GM12875 (cell line): Measurements from ENCODE around the gene LRRC38.

ENCODE experiments used
- H3K4me3 ChIP-seq: one replicate; pipeline ENCODE4 v1.5.1; 2011; ENCODE audit warnings: low read depth, low read length, control low read depth
- TF ChIP-seq, protein P1 (sequence below): IDR thresholded peaks from 2 replicates; pipeline ENCODE4 v1.5.1; 2011; ENCODE audit warnings: low read depth, mild to moderate bottlenecking, control low read depth, inconsistent platforms, low read length, moderate library complexity, borderline replicate concordance; ENCODE audit not compliant: insufficient read depth

Gene LRRC38

DNA sequence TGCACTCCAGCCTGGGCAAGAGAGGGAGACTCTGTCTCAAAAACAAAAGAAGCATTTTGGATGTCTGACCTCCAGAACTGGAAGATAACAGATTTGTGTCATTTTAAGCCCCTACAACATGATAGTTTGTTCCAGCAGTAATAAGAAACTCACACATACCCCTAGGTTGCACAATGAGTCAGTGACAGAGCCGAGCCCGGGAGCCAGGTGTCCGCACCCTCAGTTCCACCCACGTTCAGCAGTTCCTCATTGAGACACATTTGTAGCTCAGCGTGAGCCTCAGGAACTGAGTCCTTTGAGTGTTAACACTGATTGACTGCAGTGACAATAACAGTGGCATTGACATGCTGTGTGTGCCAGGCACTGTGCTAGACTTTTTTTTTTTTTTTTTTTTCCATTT lies 19.8 kb downstream of the LRRC38 start:
- TF ChIP-seq, protein P1, sequence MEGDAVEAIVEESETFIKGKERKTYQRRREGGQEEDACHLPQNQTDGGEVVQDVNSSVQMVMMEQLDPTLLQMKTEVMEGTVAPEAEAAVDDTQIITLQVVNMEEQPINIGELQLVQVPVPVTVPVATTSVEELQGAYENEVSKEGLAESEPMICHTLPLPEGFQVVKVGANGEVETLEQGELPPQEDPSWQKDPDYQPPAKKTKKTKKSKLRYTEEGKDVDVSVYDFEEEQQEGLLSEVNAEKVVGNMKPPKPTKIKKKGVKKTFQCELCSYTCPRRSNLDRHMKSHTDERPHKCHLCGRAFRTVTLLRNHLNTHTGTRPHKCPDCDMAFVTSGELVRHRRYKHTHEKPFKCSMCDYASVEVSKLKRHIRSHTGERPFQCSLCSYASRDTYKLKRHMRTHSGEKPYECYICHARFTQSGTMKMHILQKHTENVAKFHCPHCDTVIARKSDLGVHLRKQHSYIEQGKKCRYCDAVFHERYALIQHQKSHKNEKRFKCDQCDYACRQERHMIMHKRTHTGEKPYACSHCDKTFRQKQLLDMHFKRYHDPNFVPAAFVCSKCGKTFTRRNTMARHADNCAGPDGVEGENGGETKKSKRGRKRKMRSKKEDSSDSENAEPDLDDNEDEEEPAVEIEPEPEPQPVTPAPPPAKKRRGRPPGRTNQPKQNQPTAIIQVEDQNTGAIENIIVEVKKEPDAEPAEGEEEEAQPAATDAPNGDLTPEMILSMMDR, result no peak
- no peak overlapping the region for H3K4me3 ChIP-seq

DNA sequence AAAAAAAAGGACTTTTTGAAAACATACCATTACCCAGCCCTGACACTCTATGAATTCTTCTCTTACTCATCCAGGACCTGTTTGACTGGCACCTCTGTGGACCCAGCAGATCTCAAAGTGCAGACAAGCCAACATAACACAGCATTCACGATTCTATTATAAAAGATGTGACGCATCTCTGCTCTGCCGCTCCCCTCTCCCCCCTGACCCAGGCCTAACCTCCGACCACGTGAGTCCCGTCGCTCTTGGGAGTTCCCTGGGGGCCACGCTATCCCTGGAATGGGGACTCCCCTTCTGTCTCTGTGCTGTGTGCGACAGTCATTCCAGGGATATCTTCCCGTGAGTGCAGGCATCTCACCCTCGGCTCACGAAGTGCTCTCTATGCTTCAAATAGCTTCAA lies 21.1 kb downstream of the LRRC38 start:
- H3K4me3 ChIP-seq, result no peak overlapping the region
- TF ChIP-seq, protein P1, result no peak

DNA sequence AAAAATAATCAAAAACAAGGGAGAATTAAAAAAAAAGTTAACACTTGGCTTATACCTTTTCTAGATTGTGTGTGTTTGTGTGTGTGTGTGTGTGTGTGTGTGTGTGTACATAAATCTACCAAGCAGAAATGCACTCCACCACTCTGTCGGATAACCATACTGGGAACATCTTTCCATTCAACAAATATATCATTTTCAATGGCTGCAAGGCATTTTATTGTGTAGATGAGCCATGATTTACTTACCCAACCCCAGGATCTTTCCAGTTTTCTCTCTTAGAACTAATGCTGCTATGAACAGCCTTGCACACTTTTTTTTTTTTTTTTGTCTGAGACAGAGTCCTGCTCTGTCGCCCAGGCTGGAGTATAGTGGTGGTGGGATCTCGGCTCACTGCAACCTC lies 25.8 kb downstream of the LRRC38 start:
- TF ChIP-seq, protein P1, result no peak

DNA sequence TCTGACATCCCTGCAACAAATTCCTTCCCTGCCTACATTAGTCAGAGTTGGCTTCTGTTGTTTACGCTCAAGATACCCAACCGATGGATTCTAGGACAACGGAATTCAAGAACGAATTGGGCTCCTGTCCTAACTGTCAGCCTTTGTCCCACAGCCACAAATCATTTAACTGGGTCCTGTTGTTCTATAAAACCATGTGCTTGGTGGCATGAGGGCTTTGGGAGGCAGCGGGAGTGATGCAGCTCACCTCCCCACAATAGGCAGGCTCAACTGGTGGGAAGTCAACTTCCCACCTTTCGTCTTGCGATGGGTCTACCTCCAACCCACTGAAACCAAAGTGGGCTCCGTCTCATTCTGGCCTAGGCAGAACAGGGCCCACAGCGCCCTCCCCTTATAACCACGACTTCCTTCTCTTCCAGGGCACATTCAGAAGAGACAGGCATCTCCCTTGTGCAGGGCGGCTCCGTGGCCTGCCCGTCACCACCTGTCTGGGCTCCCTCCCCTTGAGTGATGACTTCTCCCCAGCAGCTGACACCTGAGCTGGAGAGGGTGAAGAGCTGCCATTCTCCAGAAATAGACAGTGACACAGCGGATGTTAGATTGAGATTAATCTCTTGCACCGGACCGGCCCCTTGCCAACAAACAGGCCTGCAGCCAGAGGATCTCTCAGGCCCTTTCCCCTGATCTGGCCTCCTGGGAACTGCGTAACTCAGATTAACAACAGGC lies 26.5 kb downstream of the LRRC38 start:
- TF ChIP-seq, protein P1, result no peak
- no peak overlapping the region for H3K4me3 ChIP-seq

More for the DNA sequence above, 25.8 kb downstream of the LRRC38 start:
- no peak overlapping the region for H3K4me3 ChIP-seq

DNA sequence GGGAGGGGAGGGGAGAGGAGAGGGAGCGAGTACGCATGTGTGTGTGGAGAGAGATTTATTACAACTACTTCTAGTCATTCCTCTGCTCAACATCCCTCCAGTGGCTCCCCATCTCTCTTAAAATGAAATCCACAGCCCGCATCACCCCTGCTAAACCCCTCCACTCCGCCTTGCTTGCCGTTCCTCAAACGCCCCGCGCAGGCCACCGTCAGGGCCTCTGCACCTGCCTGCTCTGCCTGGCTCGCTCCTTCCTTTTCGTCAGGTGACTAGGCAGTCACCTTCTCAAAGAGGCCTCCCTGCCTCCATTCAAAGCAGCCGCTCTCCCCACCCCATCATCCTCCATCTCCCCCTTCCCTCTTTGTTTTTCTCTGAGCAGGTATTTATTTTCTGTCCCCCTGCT lies 29.9 kb downstream of the LRRC38 start:
- TF ChIP-seq, protein P1, result no peak
- H3K4me3 ChIP-seq, result no peak overlapping the region

DNA sequence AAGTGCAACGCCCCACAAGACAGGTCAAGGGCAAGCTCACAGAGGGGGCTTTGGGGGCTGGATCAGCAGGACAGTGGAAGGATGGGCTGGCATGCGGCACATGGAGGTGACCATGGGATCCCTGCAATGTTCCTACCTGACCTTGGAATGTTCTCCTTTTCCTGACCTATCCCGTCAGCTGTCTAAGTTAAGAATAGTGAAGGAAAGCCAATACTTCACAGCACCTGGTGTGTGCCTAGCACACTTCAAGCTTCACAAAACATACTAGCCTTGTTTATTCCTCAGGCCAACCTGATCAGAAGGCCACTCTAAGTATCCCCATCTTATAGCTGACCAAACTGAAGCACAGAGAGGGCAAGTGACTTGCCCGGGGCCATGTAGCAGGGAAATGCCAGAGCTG lies 31.2 kb downstream of the LRRC38 start:
- H3K4me3 ChIP-seq, result no peak overlapping the region
- TF ChIP-seq, protein P1, result no peak

DNA sequence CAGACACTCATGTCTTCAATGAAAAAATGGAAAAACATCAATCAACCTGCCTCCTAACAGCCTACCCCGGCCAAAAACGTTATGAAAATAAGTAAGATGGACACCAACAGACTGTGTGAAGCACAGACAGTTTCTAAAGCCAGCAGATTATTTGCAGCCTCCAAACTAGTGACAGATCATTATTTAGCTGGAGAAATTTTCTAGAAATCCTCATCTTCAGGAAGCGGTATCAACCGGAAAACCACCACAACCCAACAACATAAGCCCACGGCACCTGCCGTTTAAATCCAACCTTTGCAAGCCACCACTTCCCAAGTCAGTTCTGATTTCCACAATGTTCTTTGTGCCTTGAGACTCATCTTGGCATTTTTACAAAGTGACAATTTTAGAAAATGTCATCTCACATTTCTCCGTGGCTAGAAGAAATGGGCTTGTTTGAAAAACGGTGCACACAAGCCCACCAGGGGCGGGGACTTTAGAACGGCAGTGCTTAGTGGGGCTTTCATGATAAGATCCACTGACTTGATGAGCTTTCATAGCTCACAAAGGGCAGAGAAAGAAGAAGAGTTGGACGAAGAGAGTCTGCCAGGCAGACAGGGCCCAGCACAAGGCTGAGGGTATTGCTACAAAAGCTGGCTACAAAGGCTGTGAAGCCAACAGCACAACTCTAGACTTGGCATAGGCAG lies 34.5 kb downstream of the LRRC38 start:
- H3K4me3 ChIP-seq, result no peak overlapping the region

More for the DNA sequence above, 34.5 kb downstream of the LRRC38 start:
- TF ChIP-seq, protein P1, result no peak
